ENCODE measurements around the gene NKX2-3.

Gene NKX2-3

DNA sequence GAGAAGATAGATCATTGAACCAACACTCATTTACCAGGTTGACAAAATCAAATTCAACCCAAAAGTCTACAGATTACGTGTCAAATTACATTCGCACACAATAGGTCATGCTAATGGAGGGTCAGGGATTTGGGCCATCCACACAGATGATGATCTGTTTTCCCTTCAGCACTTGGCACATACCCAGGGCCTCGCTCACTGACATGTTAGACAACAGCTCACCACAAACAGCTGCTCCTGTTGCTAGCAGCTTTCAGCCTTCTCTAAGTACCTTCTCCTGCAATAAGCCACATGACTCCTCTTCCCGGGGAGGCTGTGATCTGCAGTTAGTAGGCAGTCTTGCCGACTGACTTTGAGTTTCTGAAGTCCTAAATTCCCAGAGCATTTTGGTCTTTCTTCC, 18.4 kb downstream of the NKX2-3 start:
- FAIRE-seq (no peak), DNase-seq (ENCODE audit: insufficient read length) (no peak)
- TF ChIP-seq POLR2AphosphoS5 (IDR thresholded peaks at IDR 0.05; ENCODE audit: low read depth, low read length): no peak
- no peak for TF ChIP-seq POLR2A (IDR thresholded peaks at IDR 0.05; ENCODE audit: low read depth, low read length)
- no peak for TF ChIP-seq TAF1 (IDR thresholded peaks at IDR 0.05; ENCODE audit: borderline replicate concordance, low read depth, low read length)

DNA sequence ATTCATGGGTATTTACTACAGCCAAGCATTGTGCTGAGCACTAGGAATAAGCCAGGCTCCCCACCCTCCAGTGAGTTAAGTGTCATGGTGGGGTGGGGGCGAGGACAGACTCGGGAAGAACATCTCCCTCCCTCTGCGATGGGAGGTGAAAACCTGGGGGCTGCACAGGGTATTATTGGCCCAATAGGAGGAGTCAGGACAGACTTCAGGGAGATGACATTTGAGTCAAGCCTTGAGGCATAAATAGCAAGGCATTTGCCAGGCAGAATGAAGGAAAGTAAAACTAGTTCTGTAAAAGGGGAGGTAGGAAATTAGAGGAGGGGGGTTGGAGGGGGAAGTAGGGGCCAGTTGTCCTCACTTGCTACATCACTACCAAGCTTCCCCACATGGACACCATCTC, 18.9 kb downstream of the NKX2-3 start:
- TF ChIP-seq TAF1 (IDR thresholded peaks at IDR 0.05; ENCODE audit: borderline replicate concordance, low read depth, low read length) (no peak), POLR2AphosphoS5 (IDR thresholded peaks at IDR 0.05; ENCODE audit: low read depth, low read length) (no peak), POLR2A (IDR thresholded peaks at IDR 0.05; ENCODE audit: low read depth, low read length) (no peak)
- DNase-seq (ENCODE audit: insufficient read length) (no peak), FAIRE-seq (no peak)

DNA sequence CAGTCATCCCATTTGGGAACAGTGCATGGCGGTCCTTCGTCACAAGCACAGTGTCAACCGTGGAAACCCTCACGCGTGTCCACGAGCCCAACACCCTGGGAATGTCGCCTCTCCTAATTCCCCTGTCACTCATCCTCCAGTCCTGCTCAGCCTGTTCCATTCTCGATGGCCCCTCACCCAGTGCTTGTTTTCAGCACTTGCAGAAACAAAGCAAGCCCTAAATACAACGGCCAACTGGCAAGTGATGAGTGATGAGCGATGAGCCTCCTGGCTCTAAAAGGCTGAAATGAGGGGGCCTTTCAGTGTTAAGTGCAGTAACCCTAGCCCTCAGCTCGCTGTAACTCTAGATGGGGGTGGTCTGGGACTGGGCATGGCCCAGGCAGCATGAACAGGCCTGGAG, 22.6 kb downstream of the NKX2-3 start:
- no peak for DNase-seq (ENCODE audit: insufficient read length)
- FAIRE-seq: no peak
- no peak for TF ChIP-seq POLR2AphosphoS5 (IDR thresholded peaks at IDR 0.05; ENCODE audit: low read depth, low read length)
- no peak for TF ChIP-seq POLR2A (IDR thresholded peaks at IDR 0.05; ENCODE audit: low read depth, low read length)
- no peak for TF ChIP-seq TAF1 (IDR thresholded peaks at IDR 0.05; ENCODE audit: borderline replicate concordance, low read depth, low read length)

DNA sequence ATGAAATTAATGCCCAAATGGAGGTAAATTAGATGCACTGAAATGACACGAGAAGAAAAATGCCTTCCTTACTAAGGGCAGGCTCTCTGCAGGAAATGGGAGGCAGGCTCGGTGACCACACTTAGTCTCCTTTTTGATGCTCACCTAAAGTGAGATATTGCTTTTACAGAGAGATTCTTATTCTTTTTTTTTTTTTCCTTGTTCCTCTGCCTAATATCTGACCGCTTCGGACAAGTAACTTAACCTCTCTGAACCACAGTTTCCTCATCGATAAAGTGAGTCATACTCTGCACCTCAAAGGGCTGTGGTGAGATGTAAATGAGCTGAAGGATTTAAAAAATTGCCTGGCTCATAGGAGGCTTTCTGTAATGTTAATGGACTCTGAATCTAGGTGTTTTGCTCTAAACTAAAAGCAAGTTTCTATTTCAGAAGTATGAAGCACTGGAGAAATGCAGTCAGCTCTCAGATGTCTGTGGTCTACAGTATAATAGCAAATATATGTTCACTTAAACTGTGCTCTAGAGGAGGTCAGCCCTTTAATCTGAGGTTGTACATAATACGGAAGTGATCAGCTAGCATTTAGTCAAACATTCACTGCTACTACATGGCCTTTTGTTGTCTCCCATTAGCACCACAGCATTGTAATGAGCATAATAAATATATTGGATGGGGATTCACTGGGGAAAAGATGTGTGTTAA, 23.2 kb downstream of the NKX2-3 start:
- FAIRE-seq: no peak
- TF ChIP-seq POLR2AphosphoS5 (IDR thresholded peaks at IDR 0.05; ENCODE audit: low read depth, low read length): no peak
- TF ChIP-seq TAF1 (IDR thresholded peaks at IDR 0.05; ENCODE audit: borderline replicate concordance, low read depth, low read length): no peak
- TF ChIP-seq POLR2A (IDR thresholded peaks at IDR 0.05; ENCODE audit: low read depth, low read length): no peak
- DNase-seq (ENCODE audit: insufficient read length): no peak

DNA sequence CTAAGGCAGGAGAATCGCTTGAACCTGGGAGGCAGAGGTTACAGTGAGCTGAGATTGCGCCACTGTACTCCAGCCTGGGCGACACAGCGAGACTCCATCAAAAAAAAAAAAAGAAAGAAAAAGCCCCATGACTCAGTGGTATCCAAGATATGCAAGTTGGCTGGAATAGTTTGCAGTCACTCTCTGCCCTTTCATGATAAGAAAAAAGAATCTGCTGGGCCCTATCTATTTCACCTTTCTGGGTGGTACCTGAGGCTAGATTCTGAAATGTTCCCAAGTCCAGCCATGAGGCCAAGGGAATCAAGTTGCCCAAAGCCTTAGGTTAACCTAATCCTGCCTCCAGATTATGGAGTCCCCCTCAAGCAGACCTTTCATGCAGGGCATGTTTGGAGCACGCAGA, 24.3 kb downstream of the NKX2-3 start:
- no peak for TF ChIP-seq TAF1 (IDR thresholded peaks at IDR 0.05; ENCODE audit: borderline replicate concordance, low read depth, low read length)
- no peak for TF ChIP-seq POLR2AphosphoS5 (IDR thresholded peaks at IDR 0.05; ENCODE audit: low read depth, low read length)
- TF ChIP-seq POLR2A (IDR thresholded peaks at IDR 0.05; ENCODE audit: low read depth, low read length): no peak
- DNase-seq (ENCODE audit: insufficient read length) (no peak), FAIRE-seq (no peak)

DNA sequence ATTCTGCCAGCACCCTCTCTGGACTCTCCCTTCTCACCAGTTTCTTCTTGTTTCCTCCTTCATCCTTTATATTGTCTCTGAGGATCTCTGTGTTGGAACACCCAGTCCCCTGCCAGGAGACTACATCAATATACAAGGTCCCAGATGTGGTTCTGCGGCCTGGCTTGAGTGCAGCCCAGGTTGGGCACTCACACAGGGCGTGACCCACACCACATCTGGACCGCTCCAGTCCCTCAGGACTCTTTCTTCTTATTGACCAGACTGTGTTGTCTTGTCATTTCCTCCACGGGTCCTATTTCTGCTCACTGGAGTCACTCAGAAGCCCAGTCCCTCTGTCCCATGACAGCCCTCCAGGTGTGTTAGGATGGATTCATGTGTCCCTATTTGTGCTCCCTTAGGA, 26.0 kb downstream of the NKX2-3 start:
- no peak for DNase-seq (ENCODE audit: insufficient read length)
- no peak for TF ChIP-seq POLR2A (IDR thresholded peaks at IDR 0.05; ENCODE audit: low read depth, low read length)
- no peak for TF ChIP-seq POLR2AphosphoS5 (IDR thresholded peaks at IDR 0.05; ENCODE audit: low read depth, low read length)
- no peak for TF ChIP-seq TAF1 (IDR thresholded peaks at IDR 0.05; ENCODE audit: borderline replicate concordance, low read depth, low read length)
- FAIRE-seq: no peak

DNA sequence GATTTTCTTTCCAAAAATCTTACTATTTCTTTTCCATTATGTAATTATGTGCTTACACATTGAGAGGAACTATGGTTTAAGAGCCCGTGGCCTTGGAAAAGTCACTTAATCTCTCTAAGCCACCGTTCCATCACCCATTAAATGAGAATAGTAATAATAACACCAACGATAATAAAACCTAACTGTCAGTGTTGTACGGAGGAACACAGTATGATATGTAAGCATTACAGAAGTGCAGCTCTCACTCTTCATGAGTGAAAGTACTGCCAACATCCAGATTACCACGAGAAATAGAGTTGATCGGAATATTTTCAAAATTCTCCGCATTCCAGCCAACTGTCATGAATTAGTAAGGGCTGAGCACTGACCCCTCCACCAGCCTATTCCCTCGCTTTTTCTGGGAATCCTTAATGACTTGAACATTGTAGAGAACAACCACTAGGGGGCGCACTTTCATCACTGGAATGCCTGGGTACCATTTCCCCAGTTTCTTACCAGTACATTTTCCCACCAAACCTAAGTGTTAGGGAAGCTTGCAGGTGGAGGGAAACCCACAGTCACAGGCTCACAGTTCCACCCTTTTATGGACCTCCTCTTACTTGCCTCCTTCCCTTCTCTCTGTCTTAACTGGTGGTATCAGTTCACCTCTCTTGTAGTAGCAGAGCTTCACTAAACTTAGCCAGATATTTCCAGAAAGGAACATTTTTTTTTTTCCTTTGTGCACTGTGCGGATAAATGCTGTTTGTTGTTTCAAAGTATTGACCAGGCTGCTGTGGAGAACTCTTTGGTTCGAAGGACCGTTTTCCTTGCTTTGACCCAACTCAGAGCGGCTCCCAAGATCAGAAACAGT, 27.8 kb downstream of the NKX2-3 start:
- TF ChIP-seq POLR2AphosphoS5 (IDR thresholded peaks at IDR 0.05; ENCODE audit: low read depth, low read length) (no peak), TAF1 (IDR thresholded peaks at IDR 0.05; ENCODE audit: borderline replicate concordance, low read depth, low read length) (no peak), POLR2A (IDR thresholded peaks at IDR 0.05; ENCODE audit: low read depth, low read length) (no peak)
- DNase-seq (ENCODE audit: insufficient read length) (no peak), FAIRE-seq (no peak)

DNA sequence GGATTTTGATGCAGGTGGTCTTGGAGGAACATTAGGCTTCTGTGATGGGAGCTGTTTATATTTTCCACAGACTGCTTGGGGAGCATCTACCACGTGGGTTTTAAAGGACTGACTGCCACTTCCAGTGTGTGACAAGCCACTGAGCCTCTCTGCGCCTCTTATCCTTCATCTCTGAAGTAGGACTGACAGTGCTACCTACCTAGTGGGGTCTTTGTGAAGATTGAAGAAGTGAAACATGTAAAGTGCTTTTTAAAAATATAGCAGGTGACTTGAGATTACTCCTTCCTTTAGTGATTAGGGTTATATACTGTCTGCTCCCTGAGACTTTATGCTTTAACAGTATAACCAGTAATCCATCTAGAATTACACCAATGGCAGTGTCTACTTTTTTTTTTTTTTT, 29.9 kb downstream of the NKX2-3 start:
- no peak for DNase-seq (ENCODE audit: insufficient read length)
- TF ChIP-seq POLR2AphosphoS5 (IDR thresholded peaks at IDR 0.05; ENCODE audit: low read depth, low read length) (no peak), POLR2A (IDR thresholded peaks at IDR 0.05; ENCODE audit: low read depth, low read length) (no peak), TAF1 (IDR thresholded peaks at IDR 0.05; ENCODE audit: borderline replicate concordance, low read depth, low read length) (no peak)
- no peak for FAIRE-seq

DNA sequence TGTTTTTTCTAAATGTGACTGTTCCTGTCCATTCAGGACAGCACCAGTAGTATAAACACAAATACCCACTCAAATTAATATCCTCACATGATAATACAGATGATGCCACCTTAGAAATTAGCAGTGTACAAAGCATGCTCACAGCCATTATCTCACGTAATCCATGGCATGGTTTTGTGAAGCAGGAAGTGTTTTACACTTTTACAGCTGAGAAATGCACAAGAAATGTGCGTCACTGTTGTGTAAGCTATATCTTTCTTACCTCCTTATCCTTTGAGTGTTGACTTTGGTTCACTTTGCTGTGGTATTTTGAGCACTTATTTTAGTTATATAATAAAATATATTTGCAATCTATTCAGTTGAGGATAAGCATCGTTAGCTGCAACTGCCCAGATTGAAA, 31.6 kb downstream of the NKX2-3 start:
- DNase-seq (ENCODE audit: insufficient read length): no peak
- no peak for TF ChIP-seq TAF1 (IDR thresholded peaks at IDR 0.05; ENCODE audit: borderline replicate concordance, low read depth, low read length)
- TF ChIP-seq POLR2AphosphoS5 (IDR thresholded peaks at IDR 0.05; ENCODE audit: low read depth, low read length): no peak
- no peak for TF ChIP-seq POLR2A (IDR thresholded peaks at IDR 0.05; ENCODE audit: low read depth, low read length)
- FAIRE-seq: no peak

DNA sequence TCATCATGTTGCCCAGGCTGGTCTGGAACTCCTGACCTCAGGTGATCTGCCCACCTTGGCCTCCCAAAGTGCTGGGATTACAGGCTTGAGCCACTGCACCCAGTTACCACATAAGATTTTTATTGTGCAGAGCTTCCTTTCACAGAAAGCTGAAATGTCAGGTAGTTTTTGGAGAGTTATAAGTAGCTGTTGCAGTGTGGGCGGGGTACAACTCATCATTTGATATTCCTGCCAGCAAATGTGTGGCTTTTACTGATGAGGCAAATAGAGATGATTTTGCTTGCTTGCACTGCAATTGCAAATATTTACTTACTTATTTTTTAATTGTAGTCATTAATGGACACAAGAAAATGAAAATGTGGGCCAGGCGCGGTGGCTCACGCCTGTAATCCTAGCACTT, 32.4 kb downstream of the NKX2-3 start:
- TF ChIP-seq POLR2AphosphoS5 (IDR thresholded peaks at IDR 0.05; ENCODE audit: low read depth, low read length) (no peak), TAF1 (IDR thresholded peaks at IDR 0.05; ENCODE audit: borderline replicate concordance, low read depth, low read length) (no peak), POLR2A (IDR thresholded peaks at IDR 0.05; ENCODE audit: low read depth, low read length) (no peak)
- FAIRE-seq (no peak), DNase-seq (ENCODE audit: insufficient read length) (no peak)

DNA sequence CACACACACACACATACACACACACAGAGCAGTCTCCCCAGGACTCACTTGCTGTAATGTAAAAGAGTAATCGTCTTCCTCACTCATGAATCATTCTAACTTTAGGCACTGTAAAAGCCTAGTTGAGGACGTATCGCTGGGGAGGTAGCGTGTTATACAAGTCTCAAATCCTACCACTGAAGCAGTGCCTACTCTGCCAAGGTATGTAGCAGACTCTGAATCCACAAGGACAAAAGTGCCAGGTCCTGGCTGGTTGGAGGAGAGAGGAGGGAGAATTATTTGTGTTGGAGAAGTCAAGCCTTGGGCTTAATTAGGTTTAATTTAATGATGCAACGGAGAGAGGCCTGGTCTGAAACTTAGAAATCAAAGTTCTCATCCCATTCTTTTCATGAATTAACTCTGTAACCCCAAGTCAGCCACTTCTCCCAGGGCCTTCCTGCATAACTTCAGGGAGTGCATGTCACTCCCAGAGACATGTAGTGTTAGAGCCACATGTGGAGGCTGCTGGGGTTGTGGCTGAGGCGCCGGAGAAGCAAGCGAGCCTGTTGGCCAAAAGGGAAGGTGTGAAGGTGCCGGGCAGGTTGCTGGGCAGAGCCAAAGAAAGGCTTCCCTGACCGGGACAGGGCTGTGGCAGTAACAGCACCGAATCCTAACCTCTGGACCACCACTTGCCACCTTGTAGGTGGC, 36.7 kb downstream of the NKX2-3 start:
- DNase-seq (ENCODE audit: insufficient read length) (no peak), FAIRE-seq (no peak)
- TF ChIP-seq TAF1 (IDR thresholded peaks at IDR 0.05; ENCODE audit: borderline replicate concordance, low read depth, low read length) (no peak), POLR2AphosphoS5 (IDR thresholded peaks at IDR 0.05; ENCODE audit: low read depth, low read length) (no peak), POLR2A (IDR thresholded peaks at IDR 0.05; ENCODE audit: low read depth, low read length) (no peak)

All from GM12892 (cell line).